Measurements from ENCODE around the gene CHI3L2.

Gene CHI3L2

GRCh38 chr1:111222308-111223125 lies 5.0 kb upstream of the CHI3L2 start:
- peaks cover 79% of the 10 kb centered on the region for H3K4me1 Mint-ChIP-seq (ENCODE audit: low read depth)
- H3K36me3 Mint-ChIP-seq (ENCODE audit: low read depth): peaks cover 8% of the 10 kb centered on the region
- H3K9me3 Mint-ChIP-seq: peaks cover 2% of the 10 kb centered on the region
- H3K27me3 Mint-ChIP-seq (ENCODE audit: low read depth): no peaks in the 10 kb centered on the region
- H3K4me3 Mint-ChIP-seq: peak overlapping the region; percentile 83
- H3K27ac Mint-ChIP-seq: peak overlapping the region; percentile 94

- Mint-ChIP-seq H3K36me3 (ENCODE audit: low read depth) (peaks cover 7% of the 10 kb centered on the region), H3K27ac (peak overlapping the region; percentile 94), H3K4me1 (ENCODE audit: low read depth) (peaks cover 79% of the 10 kb centered on the region), H3K9me3 (no peaks in the 10 kb centered on the region), H3K4me3 (peak overlapping the region; percentile 83), H3K27me3 (ENCODE audit: low read depth) (no peaks in the 10 kb centered on the region)
Measured at GRCh38 chr1:111223126-111223685, 4.3 kb upstream of the CHI3L2 start.

DNA sequence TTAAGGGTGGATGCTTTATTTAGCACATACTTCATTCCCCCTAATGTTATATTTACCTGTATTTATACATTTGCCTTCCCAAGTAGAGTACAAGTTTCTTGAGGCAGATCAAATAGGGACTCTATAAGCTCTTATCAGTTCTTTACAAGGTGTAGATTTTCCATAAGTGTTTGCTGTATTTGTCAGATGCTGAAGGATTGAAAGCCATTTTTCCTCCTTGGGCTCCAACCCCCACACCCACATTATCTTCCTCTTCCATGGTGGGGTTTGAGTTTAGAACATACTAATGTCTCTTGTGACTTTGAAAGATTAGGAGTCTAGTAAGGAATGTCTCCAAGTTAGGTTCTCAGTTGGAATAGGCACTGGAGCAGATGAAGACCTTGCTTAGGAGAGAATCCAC lies 2.4 kb upstream of the CHI3L2 start:
- H3K9me3 Mint-ChIP-seq: no peaks in the 10 kb centered on the region

DNA sequence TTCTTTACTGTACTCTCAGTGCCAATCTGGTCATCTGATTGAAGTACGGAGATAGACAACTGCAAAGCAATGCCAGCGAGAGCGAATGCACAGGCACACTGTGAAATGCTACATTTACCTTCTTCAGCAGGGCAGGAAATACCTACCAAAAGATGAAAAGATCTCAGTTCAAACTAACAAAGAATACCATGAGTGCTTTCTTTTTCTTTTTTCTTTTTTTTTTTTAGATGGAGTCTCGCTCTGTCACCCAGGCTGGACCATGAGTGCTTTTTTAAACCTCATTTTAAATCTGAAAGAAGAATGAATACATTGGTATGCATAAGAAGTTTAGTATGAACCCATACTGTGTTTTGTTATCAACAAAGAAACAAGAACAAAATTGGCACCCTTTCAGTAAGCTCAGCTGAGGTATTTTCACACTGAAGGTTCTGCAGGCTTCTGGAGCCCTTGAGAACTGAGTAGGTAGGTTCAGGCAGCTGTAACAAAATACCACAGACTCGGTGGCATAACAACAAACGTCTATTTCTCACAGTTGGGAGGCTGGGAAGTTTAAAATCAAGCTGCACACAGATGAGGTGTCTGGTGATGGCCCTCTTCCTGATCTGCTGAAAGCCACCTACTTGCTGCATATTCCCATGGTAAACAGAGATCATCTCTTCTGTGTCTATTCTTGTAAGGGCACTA lies 1.7 kb upstream of the CHI3L2 start:
- Mint-ChIP-seq H3K4me1 (ENCODE audit: low read depth) (peaks cover 68% of the 10 kb centered on the region), H3K9me3 (no peaks in the 10 kb centered on the region), H3K27ac (peak overlapping the region; percentile 78), H3K4me3 (peak overlapping the region; percentile 56), H3K36me3 (ENCODE audit: low read depth) (peaks cover 2% of the 10 kb centered on the region), H3K27me3 (ENCODE audit: low read depth) (no peaks in the 10 kb centered on the region)

More for the DNA sequence above, 2.4 kb upstream of the CHI3L2 start:
- Mint-ChIP-seq H3K36me3 (ENCODE audit: low read depth) (peaks cover 2% of the 10 kb centered on the region), H3K27ac (peak overlapping the region; percentile 78), H3K27me3 (ENCODE audit: low read depth) (no peaks in the 10 kb centered on the region), H3K4me3 (peak overlapping the region; percentile 56), H3K4me1 (ENCODE audit: low read depth) (peaks cover 71% of the 10 kb centered on the region)

DNA sequence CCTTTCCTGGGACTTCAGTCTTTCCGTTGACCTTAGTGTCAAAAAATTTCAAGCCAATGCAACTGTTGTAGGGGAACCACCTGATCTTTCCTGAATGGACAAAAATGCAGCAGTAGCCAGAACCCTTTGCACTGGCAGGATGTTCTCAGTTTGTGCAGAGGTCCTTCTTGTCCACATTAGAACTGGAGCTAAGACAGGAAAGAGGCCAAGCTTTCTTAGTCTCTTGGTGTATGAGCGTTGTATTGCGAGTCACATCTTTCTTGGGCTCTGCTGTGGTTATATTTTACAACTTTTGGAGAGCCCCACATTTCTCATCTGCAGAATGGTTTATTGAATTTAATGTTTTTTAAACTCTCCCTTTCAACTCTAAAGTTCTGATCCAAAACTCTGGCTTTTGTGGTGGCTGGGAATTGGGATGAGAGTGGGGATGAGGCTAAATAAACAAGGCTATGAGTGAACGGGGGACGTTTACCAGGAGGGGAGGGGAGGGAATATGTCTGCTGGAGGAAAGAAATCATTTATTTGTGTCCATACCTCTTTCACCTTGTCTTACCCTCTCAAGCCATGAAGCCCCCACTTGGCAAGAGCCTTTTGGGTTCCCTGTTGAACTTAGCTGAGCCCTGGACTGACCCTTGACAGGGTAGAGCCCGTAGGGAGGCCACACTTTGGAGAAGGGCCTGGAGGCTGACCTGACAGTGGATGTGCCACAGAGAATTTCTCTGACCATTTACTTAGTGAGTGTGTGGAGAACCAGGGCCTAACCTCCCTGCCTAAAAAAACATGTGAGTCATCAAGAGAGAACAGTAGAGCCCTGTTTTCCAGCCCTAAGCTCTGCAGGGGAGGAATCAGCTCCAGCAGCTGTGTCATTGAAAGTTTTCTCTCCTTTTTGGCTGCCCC lies 586 bp downstream of the CHI3L2 start:
- H3K36me3 Mint-ChIP-seq (ENCODE audit: low read depth): peaks cover 2% of the 10 kb centered on the region
- H3K27ac Mint-ChIP-seq: peak overlapping the region; percentile 33
- H3K27me3 Mint-ChIP-seq (ENCODE audit: low read depth): no peaks in the 10 kb centered on the region
- H3K4me3 Mint-ChIP-seq: peak overlapping the region; percentile 16
- no peaks in the 10 kb centered on the region for H3K9me3 Mint-ChIP-seq
- peaks cover 58% of the 10 kb centered on the region for H3K4me1 Mint-ChIP-seq (ENCODE audit: low read depth)

DNA sequence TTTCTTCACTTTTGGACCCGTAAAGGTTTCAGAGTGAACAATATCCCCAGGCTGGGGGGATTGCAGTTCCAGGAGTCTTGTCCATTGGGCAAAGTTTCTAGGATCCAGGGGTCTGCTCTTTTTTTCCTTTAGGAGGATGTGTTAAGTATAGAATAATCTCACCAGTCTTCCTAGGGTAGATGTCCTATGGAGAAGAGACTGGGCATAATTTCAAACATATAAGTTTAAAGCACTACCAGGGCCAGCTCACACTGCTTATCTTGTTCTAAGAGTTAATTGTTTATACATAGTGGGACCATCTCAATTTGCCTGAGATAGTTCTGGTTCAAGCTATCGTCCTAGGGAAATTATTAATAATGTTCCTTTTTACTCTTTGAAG lies 1.2 kb downstream of the CHI3L2 start:
- Mint-ChIP-seq H3K27ac (peak overlapping the region; percentile 5), H3K27me3 (ENCODE audit: low read depth) (no peaks in the 10 kb centered on the region), H3K4me1 (ENCODE audit: low read depth) (peaks cover 54% of the 10 kb centered on the region), H3K36me3 (ENCODE audit: low read depth) (peaks cover 2% of the 10 kb centered on the region), H3K9me3 (no peaks in the 10 kb centered on the region), H3K4me3 (no peak overlapping the region)

GRCh38 chr1:111232134-111232533 lies 4.6 kb downstream of the CHI3L2 start:
- peaks cover 37% of the 10 kb centered on the region for H3K4me1 Mint-ChIP-seq (ENCODE audit: low read depth)
- H3K9me3 Mint-ChIP-seq: no peaks in the 10 kb centered on the region
- peaks cover 21% of the 10 kb centered on the region for H3K36me3 Mint-ChIP-seq (ENCODE audit: low read depth)
- H3K27me3 Mint-ChIP-seq (ENCODE audit: low read depth): no peaks in the 10 kb centered on the region
- H3K27ac Mint-ChIP-seq: no peak overlapping the region
- no peak overlapping the region for H3K4me3 Mint-ChIP-seq

DNA sequence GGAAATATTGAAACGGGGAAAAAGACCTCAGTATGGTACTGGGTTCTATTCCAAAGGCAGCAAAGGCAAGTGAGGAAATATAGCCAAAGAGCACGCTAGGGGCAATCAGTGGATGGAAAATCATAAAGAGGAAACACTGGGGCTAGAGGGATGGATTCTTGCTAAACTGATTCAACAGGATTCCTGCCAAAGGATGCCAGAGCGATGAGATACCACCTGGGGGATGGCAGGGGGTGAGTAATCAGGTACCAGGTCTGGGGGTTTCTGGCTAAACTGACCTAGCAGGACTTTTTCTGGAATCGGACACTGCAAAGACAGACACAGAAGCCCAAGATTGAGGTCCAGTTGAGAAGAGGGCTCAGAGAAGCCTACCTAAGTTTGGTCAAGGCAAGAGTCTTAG lies 6.7 kb downstream of the CHI3L2 start:
- Mint-ChIP-seq H3K9me3 (no peaks in the 10 kb centered on the region), H3K4me1 (ENCODE audit: low read depth) (peaks cover 23% of the 10 kb centered on the region), H3K27ac (no peak overlapping the region), H3K4me3 (no peak overlapping the region), H3K36me3 (ENCODE audit: low read depth) (peaks cover 41% of the 10 kb centered on the region), H3K27me3 (ENCODE audit: low read depth) (no peaks in the 10 kb centered on the region)

GRCh38 chr1:111234866-111235265 lies 7.4 kb downstream of the CHI3L2 start:
- no peaks in the 10 kb centered on the region for H3K27me3 Mint-ChIP-seq (ENCODE audit: low read depth)
- H3K27ac Mint-ChIP-seq: no peak overlapping the region
- peaks cover 47% of the 10 kb centered on the region for H3K36me3 Mint-ChIP-seq (ENCODE audit: low read depth)
- no peak overlapping the region for H3K4me3 Mint-ChIP-seq
- H3K4me1 Mint-ChIP-seq (ENCODE audit: low read depth): peaks cover 21% of the 10 kb centered on the region
- H3K9me3 Mint-ChIP-seq: no peaks in the 10 kb centered on the region

DNA sequence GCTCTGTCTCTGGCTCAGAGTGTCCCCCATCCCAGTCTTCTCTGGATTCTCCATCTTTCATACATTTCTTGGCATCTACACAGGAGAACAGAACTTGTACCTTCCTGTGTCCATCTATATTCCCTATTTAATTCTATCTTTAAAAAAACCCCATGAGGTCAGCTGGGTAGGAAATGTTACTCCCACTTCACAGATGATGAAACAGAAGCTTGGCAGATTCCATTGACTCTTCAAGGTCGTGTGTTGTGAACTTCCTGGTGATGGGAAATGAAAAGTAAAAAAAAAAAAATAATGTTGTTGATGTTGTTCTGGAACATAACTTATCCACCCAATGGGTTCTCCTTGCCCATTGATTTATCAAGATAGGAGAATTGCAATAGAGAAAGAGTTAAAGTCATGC lies 8.9 kb downstream of the CHI3L2 start:
- peaks cover 58% of the 10 kb centered on the region for H3K36me3 Mint-ChIP-seq (ENCODE audit: low read depth)
- no peak overlapping the region for H3K27ac Mint-ChIP-seq
- no peak overlapping the region for H3K4me3 Mint-ChIP-seq
- no peaks in the 10 kb centered on the region for H3K27me3 Mint-ChIP-seq (ENCODE audit: low read depth)
- peaks cover 12% of the 10 kb centered on the region for H3K4me1 Mint-ChIP-seq (ENCODE audit: low read depth)
- H3K9me3 Mint-ChIP-seq: no peaks in the 10 kb centered on the region

DNA sequence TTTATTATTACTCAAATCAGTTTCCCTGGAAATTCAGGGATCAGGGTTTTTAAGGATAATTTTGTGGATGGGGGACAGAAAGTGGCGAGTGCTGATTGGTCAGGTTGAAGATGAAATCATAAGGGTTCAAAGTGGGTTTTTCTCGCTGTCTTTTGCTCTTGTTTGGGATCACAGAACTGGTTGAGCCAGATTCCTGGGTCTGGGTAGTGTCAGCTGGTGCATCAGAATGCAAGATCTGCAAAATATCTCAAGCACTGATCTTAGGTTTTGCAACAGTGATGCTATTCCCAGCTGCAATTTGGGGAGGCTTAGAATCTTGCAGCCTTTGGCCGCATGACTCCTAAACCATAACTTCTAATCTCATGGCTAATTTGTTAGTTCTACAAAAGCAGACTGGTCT lies 9.3 kb downstream of the CHI3L2 start:
- H3K4me1 Mint-ChIP-seq (ENCODE audit: low read depth): peaks cover 11% of the 10 kb centered on the region
- no peaks in the 10 kb centered on the region for H3K27me3 Mint-ChIP-seq (ENCODE audit: low read depth)
- H3K4me3 Mint-ChIP-seq: no peak overlapping the region
- H3K9me3 Mint-ChIP-seq: no peaks in the 10 kb centered on the region
- H3K27ac Mint-ChIP-seq: no peak overlapping the region
- H3K36me3 Mint-ChIP-seq (ENCODE audit: low read depth): peaks cover 60% of the 10 kb centered on the region

- Mint-ChIP-seq H3K9me3 (no peaks in the 10 kb centered on the region), H3K27me3 (ENCODE audit: low read depth) (no peaks in the 10 kb centered on the region), H3K36me3 (ENCODE audit: low read depth) (peaks cover 64% of the 10 kb centered on the region), H3K27ac (no peak overlapping the region), H3K4me1 (ENCODE audit: low read depth) (peaks cover 6% of the 10 kb centered on the region), H3K4me3 (no peak overlapping the region)
Measured at GRCh38 chr1:111238056-111238795, 10.7 kb downstream of the CHI3L2 start.

GRCh38 chr1:111241797-111242196 lies 14.3 kb downstream of the CHI3L2 start:
- H3K36me3 Mint-ChIP-seq (ENCODE audit: low read depth): peaks cover 53% of the 10 kb centered on the region
- H3K27ac Mint-ChIP-seq: no peak overlapping the region
- no peak overlapping the region for H3K4me3 Mint-ChIP-seq
- no peaks in the 10 kb centered on the region for H3K27me3 Mint-ChIP-seq (ENCODE audit: low read depth)
- H3K4me1 Mint-ChIP-seq (ENCODE audit: low read depth): peaks cover 2% of the 10 kb centered on the region
- H3K9me3 Mint-ChIP-seq: no peaks in the 10 kb centered on the region
